ENCODE results near the gene DYNC2H1.

DYNC2H1 gene, protein sequence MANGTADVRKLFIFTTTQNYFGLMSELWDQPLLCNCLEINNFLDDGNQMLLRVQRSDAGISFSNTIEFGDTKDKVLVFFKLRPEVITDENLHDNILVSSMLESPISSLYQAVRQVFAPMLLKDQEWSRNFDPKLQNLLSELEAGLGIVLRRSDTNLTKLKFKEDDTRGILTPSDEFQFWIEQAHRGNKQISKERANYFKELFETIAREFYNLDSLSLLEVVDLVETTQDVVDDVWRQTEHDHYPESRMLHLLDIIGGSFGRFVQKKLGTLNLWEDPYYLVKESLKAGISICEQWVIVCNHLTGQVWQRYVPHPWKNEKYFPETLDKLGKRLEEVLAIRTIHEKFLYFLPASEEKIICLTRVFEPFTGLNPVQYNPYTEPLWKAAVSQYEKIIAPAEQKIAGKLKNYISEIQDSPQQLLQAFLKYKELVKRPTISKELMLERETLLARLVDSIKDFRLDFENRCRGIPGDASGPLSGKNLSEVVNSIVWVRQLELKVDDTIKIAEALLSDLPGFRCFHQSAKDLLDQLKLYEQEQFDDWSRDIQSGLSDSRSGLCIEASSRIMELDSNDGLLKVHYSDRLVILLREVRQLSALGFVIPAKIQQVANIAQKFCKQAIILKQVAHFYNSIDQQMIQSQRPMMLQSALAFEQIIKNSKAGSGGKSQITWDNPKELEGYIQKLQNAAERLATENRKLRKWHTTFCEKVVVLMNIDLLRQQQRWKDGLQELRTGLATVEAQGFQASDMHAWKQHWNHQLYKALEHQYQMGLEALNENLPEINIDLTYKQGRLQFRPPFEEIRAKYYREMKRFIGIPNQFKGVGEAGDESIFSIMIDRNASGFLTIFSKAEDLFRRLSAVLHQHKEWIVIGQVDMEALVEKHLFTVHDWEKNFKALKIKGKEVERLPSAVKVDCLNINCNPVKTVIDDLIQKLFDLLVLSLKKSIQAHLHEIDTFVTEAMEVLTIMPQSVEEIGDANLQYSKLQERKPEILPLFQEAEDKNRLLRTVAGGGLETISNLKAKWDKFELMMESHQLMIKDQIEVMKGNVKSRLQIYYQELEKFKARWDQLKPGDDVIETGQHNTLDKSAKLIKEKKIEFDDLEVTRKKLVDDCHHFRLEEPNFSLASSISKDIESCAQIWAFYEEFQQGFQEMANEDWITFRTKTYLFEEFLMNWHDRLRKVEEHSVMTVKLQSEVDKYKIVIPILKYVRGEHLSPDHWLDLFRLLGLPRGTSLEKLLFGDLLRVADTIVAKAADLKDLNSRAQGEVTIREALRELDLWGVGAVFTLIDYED (N-terminal part only)

DNA sequence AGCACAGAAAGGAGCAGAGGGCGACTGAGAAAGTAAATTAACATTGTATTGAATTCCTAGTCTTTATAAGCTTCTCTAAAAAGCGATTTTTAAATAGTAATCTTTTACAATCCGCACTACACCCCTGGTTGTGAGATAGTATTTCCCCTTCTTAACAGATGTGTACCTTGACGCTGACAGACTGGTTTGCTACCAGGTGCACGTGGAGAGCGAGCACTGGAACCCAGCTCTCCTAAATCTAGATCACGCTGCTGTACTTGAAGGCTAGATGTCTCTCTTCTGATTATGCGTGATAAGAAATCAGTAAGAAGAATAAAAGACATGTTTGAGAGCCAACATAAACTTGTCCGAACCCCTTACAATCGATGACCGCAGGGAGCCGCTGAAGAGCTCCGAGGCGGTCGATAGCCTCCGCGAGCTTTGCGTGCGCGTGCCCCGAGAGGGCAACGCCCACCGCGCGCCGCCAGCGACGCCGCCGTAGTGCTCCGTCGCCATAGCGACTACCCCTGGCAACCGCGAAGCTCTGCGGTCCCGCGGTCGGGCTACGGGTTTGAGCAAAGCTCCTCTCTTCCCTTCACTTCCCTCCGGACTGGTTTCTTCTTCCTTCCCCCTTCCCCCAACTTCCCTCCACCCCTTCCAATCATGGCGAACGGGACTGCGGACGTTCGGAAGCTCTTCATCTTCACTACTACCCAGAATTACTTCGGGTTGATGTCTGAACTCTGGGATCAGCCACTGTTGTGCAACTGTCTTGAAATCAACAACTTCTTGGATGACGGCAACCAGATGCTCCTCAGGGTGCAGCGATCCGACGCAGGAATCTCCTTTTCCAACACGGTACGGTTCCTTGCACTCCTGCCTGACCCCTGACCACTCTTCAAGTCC is at the start of gene DYNC2H1:
Gene DYNC2H1 (plus strand): TSS at position 494 of the 885 bp plus-strand sequence. CDS start 149 bp downstream, at position 643.
- peak; percentile 91 for DNase-seq

- no peak for DNase-seq
These were observed 47.6 kb upstream of the DYNC2H1 start for GRCh38 chr11:103061656-103062055.

GRCh38 chr11:103067118-103067517 is 42.1 kb upstream of the DYNC2H1 start:
- no peak for DNase-seq

DNA sequence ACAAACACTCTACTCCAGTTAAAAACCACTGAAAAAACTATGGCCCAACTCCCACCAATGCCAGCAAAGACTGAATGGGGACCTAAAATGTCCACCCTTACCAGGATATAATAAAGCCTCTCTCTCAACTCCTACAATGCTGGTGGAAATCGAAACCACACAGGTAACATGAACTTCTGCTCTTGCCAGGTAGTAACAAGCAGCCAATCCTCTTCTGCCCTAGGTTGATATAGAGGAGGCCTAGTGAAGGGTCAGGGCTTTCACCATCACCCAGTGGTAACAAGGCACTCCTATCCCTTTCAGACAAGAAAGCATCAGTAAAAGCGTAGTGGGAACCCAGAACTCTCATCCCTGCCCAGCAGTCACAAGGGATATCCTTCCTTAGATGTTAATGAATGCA is 39.9 kb upstream of the DYNC2H1 start:
- DNase-seq: no peak

DNA sequence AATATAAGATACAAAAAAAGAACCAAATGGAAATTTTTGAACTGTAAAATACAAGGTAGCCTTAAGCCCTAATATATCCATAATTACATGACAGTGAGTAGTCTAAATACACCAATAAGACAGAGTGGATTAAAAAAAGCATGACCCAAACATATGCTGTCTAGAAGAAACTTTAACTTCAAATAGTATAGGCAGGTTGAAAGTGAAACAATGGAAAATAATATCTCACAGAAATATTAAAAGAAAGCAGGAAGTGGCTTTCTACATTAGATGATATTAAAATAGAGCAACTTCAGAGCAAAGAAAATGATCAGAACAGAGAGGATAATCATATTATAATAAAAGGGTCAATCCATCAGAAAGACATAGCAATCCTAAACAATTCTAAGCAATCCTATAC is 39.1 kb upstream of the DYNC2H1 start:
- DNase-seq: no peak

- DNase-seq: no peak
These were observed 38.2 kb upstream of the DYNC2H1 start for GRCh38 chr11:103071008-103071407.

DNA sequence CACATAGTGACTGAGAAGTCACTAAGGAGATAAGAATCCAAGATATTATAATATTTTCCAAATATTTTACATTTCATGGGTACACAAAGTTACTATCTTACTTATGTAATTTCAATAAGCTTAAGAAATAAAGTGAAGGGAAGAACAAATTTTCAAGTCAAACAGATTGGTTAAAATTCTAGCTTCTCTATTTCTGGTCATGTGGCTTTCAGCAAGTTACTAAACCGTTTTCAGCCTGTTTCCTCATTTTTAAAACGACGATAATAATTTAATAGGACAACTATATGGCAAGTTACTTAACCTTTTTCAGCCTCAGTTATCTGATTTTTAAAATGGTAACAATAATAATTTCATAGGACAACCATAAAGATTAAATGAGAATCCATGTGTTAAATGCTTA is 32.9 kb upstream of the DYNC2H1 start:
- no peak for DNase-seq

DNA sequence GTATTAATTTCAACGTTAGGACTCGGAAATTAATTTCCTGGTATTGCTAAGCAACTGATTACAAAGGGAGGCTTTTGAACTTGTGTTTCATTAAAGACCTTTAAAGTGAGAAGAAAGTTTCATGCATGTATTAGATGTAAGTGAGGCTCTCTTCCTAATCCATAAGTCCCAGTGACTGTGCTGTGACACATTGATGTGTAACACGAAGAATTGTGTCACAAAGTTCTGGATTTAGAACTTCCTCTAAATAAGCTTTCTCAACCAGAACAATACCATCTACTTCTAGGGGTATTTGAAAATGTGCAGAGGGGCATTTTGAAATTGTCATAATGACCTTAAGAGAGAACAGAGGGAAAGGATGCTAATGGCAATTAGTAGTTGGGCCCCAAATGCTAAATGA is 31.7 kb upstream of the DYNC2H1 start:
- DNase-seq: no peak

- no peak for DNase-seq
These were observed 30.5 kb upstream of the DYNC2H1 start for GRCh38 chr11:103078710-103079109.

- DNase-seq: no peak
These were observed 29.4 kb upstream of the DYNC2H1 start for GRCh38 chr11:103079833-103080232.

DNA sequence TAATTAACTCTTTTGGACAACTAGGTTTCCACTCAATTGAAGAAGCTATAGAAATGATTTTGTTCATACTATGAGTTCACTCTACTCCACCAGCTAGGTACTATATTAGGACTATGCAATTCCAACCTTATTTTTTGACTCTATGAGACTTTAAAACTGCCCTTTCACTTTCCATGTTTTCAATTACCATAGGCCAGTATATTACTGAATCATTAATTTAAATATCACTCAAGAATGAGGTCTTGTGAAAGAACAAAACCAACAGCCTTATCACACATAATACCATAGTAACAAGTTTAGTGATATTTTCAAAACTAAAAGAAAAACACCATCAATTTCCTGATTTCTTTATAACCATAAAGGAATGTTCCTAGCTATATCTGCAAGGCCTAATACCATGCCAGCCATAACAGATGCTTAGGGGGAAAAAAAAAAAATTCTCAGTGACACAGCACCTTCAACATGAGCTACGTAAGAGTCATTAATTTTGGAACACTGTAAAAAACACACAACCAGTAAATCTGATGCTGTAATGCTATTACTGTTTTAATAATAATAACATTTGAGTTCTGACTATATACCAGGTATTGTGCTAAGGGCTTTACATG is 23.4 kb upstream of the DYNC2H1 start:
- no peak for DNase-seq

GRCh38 chr11:103086461-103086860 is 22.8 kb upstream of the DYNC2H1 start:
- DNase-seq: no peak

- DNase-seq: peak; percentile 4
These were observed 18.0 kb upstream of the DYNC2H1 start for GRCh38 chr11:103091064-103091800.

GRCh38 chr11:103091801-103092524 is 17.3 kb upstream of the DYNC2H1 start, which contains the start of gene DCUN1D5:
Gene DCUN1D5, minus strand, starts transcription at chr11:103092160. Its CDS starts 288 bp downstream, at chr11:103091872.
- peak; percentile 96 for DNase-seq

- DNase-seq: no peak
These were observed 11.9 kb upstream of the DYNC2H1 start for GRCh38 chr11:103097279-103097678.

DNA sequence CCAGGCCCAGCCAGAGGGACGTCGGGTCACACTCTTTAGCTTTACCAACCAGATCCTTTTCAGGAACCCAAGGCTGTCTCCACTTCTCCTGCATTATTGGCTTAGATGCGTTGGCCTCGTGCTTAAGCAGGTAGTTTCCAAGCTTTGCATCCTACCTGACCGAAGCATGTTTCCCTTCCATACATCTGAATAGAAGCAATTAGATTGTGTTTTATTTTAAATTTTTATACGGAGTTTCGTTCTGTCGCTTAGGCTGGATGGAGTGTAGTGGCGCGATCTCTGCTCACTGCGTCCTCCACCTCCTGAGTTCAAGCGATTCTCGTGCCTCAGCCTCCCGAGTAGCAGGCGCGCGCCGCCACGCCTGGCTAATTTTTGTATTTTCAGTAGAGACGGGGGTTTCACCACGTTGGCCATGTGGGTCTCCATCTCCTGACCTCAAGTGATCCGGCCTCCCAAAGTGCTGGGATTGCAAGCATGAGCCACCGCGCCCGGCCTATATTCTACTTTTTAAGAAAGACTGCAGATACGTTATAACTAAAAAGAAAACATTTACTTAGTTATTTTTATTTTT is 677 bp downstream of the DYNC2H1 start:
- DNase-seq: no peak

GRCh38 chr11:103110391-103110790 is 1.2 kb downstream of the DYNC2H1 start:
- DNase-seq: no peak

DNA sequence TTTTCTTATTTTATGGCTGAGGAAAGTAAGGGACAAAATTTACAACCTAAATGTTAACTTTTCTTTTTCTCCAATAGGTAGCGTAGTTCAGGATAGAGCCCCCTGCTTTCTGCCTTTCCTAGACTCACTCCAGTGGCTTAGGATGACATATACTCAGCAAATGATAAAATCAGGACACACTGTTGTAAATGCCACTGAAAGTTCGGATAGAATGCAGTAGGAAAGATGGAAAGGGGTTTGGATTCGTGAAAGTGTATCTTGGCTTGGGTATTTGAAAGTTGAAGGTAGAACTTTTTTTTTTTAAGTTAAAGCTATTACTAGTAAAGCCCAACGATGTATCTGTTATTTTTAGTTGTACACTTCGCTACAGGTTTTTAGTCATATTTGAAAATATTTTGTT is 2.2 kb downstream of the DYNC2H1 start:
- DNase-seq: no peak

DNA sequence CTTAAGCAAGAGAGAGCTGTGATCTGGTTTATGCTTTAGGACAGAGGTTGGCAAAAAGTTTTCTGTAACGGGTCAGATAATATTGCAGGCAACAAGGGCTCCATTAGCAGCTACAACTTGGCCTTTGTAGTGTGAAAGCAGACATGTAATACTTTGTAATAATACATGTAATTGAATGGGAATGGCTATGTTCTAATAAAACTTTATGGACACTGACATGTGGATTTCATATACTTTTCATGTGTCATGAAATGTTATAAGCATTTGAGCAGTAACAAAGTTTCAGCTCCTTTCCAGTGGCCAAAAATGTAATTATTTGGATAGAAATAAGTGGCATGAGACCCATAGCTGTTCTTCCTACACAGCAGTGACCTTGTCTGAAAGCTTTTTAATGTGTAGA is 3.1 kb downstream of the DYNC2H1 start:
- no peak for DNase-seq

- no peak for DNase-seq
These were observed 5.6 kb downstream of the DYNC2H1 start for GRCh38 chr11:103114836-103115235.
